ENCODE measurements around the gene SLC9A3.

The SLC9A3 gene

GRCh38 chr5:482506-482905 is 41.7 kb downstream of the SLC9A3 start (continued):
- TF ChIP-seq ARNTL (CRISPR knock-in tag; IDR thresholded peaks at IDR 0.05; ENCODE audit: borderline replicate concordance, low read depth) (no peak), ZC3H10 (CRISPR knock-in tag; IDR thresholded peaks at IDR 0.05) (no peak), OSR1 (CRISPR knock-in tag; IDR thresholded peaks at IDR 0.05) (no peak), RARB (CRISPR knock-in tag; IDR thresholded peaks at IDR 0.05) (no peak)

- no peak for ATAC-seq
- TF ChIP-seq TCF4 (CRISPR knock-in tag; IDR thresholded peaks at IDR 0.05; ENCODE audit: borderline replicate concordance): no peak
- TF ChIP-seq, protein P1, sequence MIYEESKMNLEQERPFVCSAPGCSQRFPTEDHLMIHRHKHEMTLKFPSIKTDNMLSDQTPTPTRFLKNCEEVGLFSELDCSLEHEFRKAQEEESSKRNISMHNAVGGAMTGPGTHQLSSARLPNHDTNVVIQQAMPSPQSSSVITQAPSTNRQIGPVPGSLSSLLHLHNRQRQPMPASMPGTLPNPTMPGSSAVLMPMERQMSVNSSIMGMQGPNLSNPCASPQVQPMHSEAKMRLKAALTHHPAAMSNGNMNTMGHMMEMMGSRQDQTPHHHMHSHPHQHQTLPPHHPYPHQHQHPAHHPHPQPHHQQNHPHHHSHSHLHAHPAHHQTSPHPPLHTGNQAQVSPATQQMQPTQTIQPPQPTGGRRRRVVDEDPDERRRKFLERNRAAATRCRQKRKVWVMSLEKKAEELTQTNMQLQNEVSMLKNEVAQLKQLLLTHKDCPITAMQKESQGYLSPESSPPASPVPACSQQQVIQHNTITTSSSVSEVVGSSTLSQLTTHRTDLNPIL (CRISPR knock-in tag; IDR thresholded peaks at IDR 0.05; ENCODE audit: low read depth): no peak
- TF ChIP-seq ZNF565 (CRISPR knock-in tag; conservative IDR thresholded peaks at IDR 0.05; ENCODE audit: low read depth): no peak
- no peak for TF ChIP-seq ZNF8 (CRISPR knock-in tag; IDR thresholded peaks at IDR 0.05)
- no peak for TF ChIP-seq ZFP3 (CRISPR knock-in tag; IDR thresholded peaks at IDR 0.05)
- TF ChIP-seq ZC3H10 (CRISPR knock-in tag; IDR thresholded peaks at IDR 0.05): no peak
- TF ChIP-seq ZNF70 (CRISPR knock-in tag; IDR thresholded peaks at IDR 0.05): no peak
- TF ChIP-seq RARB (CRISPR knock-in tag; IDR thresholded peaks at IDR 0.05): no peak
- TF ChIP-seq PPARA (CRISPR knock-in tag; IDR thresholded peaks at IDR 0.05; ENCODE audit: borderline replicate concordance): no peak
- TF ChIP-seq, protein P2, sequence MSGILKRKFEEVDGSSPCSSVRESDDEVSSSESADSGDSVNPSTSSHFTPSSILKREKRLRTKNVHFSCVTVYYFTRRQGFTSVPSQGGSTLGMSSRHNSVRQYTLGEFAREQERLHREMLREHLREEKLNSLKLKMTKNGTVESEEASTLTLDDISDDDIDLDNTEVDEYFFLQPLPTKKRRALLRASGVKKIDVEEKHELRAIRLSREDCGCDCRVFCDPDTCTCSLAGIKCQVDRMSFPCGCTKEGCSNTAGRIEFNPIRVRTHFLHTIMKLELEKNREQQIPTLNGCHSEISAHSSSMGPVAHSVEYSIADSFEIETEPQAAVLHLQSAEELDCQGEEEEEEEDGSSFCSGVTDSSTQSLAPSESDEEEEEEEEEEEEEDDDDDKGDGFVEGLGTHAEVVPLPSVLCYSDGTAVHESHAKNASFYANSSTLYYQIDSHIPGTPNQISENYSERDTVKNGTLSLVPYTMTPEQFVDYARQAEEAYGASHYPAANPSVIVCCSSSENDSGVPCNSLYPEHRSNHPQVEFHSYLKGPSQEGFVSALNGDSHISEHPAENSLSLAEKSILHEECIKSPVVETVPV (CRISPR knock-in tag; IDR thresholded peaks at IDR 0.05): no peak
- no peak for TF ChIP-seq TOX (CRISPR knock-in tag; IDR thresholded peaks at IDR 0.05; ENCODE audit: borderline replicate concordance)
- TF ChIP-seq ARNTL (CRISPR knock-in tag; IDR thresholded peaks at IDR 0.05; ENCODE audit: borderline replicate concordance, low read depth): no peak
- TF ChIP-seq, protein P3, sequence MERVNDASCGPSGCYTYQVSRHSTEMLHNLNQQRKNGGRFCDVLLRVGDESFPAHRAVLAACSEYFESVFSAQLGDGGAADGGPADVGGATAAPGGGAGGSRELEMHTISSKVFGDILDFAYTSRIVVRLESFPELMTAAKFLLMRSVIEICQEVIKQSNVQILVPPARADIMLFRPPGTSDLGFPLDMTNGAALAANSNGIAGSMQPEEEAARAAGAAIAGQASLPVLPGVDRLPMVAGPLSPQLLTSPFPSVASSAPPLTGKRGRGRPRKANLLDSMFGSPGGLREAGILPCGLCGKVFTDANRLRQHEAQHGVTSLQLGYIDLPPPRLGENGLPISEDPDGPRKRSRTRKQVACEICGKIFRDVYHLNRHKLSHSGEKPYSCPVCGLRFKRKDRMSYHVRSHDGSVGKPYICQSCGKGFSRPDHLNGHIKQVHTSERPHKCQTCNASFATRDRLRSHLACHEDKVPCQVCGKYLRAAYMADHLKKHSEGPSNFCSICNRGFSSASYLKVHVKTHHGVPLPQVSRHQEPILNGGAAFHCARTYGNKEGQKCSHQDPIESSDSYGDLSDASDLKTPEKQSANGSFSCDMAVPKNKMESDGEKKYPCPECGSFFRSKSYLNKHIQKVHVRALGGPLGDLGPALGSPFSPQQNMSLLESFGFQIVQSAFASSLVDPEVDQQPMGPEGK (CRISPR knock-in tag; IDR thresholded peaks at IDR 0.05; ENCODE audit: borderline replicate concordance): no peak
Measured at GRCh38 chr5:482021-482420, 42.2 kb downstream of the SLC9A3 start.

- TF ChIP-seq, protein P3 (CRISPR knock-in tag; IDR thresholded peaks at IDR 0.05; ENCODE audit: borderline replicate concordance): no peak
- TF ChIP-seq CSDC2 (CRISPR knock-in tag; IDR thresholded peaks at IDR 0.05) (no peak), ZNF70 (CRISPR knock-in tag; IDR thresholded peaks at IDR 0.05) (no peak), ZC3H10 (CRISPR knock-in tag; IDR thresholded peaks at IDR 0.05) (no peak), ZFP3 (CRISPR knock-in tag; IDR thresholded peaks at IDR 0.05) (no peak), RARB (CRISPR knock-in tag; IDR thresholded peaks at IDR 0.05) (no peak), ISL1 (CRISPR knock-in tag; IDR thresholded peaks at IDR 0.05) (no peak), ZNF565 (CRISPR knock-in tag; conservative IDR thresholded peaks at IDR 0.05; ENCODE audit: low read depth) (no peak), ZNF8 (CRISPR knock-in tag; IDR thresholded peaks at IDR 0.05) (no peak), OSR1 (CRISPR knock-in tag; IDR thresholded peaks at IDR 0.05) (no peak), SNAI2 (CRISPR knock-in tag; IDR thresholded peaks at IDR 0.05) (no peak), ZFP30 (CRISPR knock-in tag; IDR thresholded peaks at IDR 0.05) (no peak)
- TF ChIP-seq, protein P2 (CRISPR knock-in tag; IDR thresholded peaks at IDR 0.05): no peak
- TF ChIP-seq, protein P4, sequence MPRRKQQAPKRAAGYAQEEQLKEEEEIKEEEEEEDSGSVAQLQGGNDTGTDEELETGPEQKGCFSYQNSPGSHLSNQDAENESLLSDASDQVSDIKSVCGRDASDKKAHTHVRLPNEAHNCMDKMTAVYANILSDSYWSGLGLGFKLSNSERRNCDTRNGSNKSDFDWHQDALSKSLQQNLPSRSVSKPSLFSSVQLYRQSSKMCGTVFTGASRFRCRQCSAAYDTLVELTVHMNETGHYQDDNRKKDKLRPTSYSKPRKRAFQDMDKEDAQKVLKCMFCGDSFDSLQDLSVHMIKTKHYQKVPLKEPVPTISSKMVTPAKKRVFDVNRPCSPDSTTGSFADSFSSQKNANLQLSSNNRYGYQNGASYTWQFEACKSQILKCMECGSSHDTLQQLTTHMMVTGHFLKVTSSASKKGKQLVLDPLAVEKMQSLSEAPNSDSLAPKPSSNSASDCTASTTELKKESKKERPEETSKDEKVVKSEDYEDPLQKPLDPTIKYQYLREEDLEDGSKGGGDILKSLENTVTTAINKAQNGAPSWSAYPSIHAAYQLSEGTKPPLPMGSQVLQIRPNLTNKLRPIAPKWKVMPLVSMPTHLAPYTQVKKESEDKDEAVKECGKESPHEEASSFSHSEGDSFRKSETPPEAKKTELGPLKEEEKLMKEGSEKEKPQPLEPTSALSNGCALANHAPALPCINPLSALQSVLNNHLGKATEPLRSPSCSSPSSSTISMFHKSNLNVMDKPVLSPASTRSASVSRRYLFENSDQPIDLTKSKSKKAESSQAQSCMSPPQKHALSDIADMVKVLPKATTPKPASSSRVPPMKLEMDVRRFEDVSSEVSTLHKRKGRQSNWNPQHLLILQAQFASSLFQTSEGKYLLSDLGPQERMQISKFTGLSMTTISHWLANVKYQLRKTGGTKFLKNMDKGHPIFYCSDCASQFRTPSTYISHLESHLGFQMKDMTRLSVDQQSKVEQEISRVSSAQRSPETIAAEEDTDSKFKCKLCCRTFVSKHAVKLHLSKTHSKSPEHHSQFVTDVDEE (CRISPR knock-in tag; IDR thresholded peaks at IDR 0.05): no peak
- TF ChIP-seq, protein P1 (CRISPR knock-in tag; IDR thresholded peaks at IDR 0.05; ENCODE audit: low read depth): no peak
- TF ChIP-seq, protein P5, sequence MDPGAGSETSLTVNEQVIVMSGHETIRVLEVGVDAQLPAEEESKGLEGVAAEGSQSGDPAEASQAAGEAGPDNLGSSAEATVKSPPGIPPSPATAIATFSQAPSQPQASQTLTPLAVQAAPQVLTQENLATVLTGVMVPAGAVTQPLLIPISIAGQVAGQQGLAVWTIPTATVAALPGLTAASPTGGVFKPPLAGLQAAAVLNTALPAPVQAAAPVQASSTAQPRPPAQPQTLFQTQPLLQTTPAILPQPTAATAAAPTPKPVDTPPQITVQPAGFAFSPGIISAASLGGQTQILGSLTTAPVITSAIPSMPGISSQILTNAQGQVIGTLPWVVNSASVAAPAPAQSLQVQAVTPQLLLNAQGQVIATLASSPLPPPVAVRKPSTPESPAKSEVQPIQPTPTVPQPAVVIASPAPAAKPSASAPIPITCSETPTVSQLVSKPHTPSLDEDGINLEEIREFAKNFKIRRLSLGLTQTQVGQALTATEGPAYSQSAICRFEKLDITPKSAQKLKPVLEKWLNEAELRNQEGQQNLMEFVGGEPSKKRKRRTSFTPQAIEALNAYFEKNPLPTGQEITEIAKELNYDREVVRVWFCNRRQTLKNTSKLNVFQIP (CRISPR knock-in tag; IDR thresholded peaks at IDR 0.05; ENCODE audit: borderline replicate concordance, low read depth): no peak
- no peak for ATAC-seq
Measured at GRCh38 chr5:481347-481746, 42.9 kb downstream of the SLC9A3 start.

Data from SK-N-SH treated with all-trans-retinoic acid at 6 μM for 48 hours (cell line).